GM18520 (cell line): ENCODE data around the gene ZBTB22.

ENCODE experiments used
- ATAC-seq: cut with Tn5 transposase; IDR thresholded peaks from one replicate; pipeline ENCODE4 v1.9.1; 2021; ENCODE audit not compliant: unreplicated experiment

Gene ZBTB22

DNA sequence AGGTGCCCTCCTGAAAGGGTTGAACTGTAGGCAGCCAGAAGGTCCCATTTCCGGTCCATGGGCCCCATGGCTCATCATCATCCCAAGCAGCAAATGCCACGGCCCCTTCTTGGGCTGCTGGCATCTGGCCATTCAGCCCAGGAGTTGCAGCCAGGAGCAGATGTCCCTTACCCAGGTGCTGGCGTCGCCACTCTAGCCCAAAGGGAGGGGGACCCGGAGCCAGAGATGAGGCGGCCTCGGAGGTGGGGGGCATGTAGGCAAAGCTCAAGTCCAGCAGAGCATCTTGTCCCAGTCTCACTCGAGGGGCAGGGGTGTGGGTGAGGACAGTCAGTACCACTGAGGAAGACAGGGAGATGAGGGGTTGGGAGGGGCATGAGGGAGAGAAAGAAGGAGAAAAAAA, 12.5 kb downstream of the ZBTB22 start:
- no peak for ATAC-seq

- ATAC-seq, result no peak
Measured at GRCh38 chr6:33304216-33304615, 13.3 kb downstream of the ZBTB22 start.

DNA sequence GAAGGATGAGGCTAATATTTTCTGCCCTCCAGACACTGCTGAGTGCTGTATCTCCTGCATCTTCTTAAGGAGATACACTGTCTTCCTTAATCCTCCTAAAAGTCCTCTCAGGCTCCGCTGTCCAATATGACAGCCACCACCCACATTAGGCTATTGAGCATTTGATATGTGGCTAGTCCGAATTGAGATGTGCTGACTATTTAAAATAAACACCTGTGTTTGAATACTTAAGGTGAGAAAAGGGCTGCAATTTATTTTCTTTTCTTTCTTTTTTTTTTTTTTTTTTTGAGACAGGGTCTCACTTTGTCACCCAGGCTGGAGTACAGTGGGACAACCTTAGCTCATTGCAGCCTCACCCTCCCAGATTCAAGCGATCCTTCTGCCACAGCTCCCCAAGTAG, 15.7 kb downstream of the ZBTB22 start:
- no peak for ATAC-seq

DNA sequence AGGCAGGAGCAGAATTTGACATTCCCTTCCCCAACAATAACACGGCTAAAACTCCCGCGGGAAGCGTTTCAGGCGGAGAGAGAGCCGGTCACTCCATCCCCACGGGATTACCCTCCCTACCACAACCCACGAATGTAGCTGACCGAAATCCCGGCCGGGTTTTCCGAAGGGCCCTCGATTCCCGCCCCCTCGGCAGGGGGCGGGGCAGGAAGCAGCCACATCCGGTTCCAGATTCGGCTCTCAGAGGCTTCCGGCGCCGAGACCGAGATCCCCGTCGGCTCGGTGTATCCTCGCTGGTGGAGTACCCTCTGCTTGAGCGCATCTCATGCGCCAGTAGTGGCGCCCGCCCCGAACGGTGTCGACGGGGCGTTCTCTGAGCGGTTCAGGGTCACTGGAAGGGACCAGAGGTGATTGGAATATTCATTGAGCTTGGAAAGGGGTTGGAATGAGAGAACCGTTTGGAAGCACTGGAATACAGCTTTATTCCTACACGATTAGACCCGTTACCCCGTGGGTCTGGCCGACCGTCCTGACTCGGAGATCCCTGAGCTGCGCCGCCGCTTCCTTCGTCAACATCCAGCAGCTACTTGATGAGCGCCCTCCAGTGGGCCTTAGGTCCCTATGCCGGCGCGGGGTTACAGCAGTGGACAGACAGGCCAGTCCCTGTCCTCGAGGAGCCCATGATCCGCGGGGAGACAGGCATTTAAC, 18.2 kb downstream of the ZBTB22 start:
- ATAC-seq, result peak; percentile 59

DNA sequence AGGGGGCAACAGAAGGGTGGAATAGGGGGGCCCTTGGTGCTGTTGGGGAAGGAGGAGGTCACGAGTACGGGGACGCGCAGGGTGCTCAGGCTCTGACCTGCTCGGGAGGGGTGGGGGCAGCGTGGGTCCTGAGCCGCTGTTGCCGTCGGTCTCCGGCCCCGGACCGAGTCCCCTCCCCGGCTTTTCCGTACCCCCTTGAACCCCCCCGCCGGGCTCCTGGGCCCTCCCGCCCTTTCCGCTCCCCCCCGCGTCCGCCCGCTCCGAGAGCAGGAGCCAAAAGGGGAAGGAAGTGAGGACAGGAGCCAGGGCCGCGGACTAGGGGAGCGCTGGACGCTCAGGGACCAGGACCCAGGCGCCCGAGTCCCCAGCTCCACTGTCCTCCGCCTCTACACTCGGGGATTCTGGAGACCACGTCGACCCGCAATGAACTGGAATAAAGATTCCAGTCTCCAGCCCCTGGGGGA, 18.7 kb downstream of the ZBTB22 start, which contains the start of gene RGL2:
TSS of gene RGL2 (minus strand) at position 170 of the 464 bp plus-strand sequence. CDS start 332 bp downstream, outside the sequence.
- peak; percentile 14 for ATAC-seq

DNA sequence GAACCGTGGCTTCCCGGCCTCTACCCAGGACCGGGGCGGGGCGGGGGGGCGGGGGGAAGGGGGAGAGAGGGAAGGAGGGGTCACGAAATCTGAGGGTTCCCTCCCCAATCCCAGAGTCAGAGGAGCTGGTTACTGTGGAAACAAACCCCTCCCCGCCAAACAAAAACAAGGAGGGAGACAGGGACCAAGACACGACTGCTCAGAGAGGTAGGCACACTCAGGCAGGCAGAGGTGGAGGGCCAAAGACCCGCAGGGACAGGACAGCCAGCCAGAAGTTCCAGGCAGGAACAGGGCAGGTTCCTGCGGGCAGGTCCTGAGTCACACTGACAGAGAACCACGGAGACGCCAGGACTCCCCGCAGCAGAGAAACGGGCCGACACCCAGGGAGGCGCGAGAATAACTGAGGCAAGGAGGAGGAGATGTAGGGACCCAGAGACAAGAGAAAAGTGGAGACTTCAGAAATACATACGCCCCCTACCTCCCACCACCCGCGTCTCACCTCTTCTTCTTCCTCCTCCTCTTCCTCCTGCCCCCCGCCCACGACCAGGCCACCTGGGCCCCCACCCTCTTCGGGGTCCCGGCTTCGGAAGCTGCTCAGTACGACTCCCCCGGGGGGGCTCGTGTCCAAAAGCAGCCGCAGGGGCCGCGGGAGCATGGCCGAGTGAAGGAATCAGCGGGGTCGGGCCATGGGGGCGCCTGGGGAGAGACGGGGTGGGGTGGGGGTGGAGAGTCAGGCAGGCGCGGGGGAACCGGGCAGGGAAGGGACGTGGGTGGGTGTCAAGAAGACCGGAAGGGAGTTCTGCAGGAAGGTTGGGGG, 19.4 kb downstream of the ZBTB22 start:
- ATAC-seq, result no peak

- ATAC-seq, result no peak
Measured at GRCh38 chr6:33297406-33297955, 20.1 kb downstream of the ZBTB22 start.

DNA sequence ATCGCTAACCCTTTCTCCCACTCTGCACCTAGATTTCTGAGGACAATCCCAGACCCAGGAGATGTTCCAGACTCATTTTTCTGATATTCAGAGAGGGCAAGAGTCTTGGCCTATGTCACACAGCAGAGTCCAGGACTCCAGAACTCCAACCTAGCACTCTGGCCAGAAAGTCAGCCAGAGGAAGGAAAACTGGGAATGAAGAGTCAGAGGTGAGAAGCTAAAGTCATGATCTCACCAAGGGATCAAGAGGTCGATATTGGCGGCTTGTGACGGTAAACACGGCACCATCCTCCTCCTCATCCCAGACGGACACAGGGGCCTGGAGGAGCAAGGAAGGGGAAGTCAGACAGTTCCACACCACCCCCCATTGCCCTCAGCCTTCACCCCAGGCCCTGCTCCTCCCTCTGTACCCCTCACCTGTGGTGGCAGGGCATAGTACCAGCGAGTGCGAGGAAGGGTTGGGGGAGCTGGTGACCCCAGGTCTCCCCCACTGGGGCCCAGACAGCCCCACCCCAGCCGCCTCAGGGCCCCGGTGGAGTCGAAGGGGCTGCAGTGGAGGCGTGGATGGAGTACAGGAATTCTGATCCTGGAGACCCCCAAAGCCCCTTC, 20.6 kb downstream of the ZBTB22 start:
- no peak for ATAC-seq

- ATAC-seq, result no peak
Measured at GRCh38 chr6:33295621-33296369, 21.7 kb downstream of the ZBTB22 start.

DNA sequence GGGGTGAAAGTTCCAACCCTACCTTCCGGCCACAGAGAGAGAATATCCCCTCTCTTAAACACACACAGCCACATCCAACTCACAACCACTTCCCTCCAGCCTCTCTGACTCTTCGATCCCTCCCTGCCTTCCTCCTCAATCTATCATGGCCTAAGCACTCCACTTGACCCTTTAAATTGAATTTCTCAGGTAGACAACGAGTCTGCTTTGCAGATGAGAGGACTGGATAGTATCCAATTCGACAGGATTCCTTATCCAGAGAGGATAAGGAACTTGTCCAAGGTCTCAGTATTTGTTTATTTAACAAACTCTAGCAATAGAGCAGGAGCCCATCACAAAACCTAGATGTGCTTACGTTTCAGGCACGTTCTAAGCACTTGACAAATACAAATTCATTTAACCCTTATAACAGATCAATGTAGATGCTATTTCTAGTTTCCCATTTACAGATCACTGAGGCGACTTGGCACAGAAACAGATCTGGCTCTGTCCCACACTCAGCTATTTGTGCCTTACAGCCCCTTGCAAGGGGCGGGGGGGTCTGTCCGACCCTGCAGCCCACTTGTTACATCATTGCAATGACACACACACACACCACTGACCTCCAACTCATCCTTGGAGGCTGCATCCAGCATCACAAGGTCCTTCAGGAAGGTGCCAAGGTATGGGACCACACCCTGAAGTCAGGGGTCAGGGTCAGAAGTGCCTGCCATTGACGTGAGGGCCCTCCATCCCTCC, 23.3 kb downstream of the ZBTB22 start:
- ATAC-seq, result no peak

GRCh38 chr6:33292996-33293682, 24.4 kb downstream of the ZBTB22 start:
- no peak for ATAC-seq

DNA sequence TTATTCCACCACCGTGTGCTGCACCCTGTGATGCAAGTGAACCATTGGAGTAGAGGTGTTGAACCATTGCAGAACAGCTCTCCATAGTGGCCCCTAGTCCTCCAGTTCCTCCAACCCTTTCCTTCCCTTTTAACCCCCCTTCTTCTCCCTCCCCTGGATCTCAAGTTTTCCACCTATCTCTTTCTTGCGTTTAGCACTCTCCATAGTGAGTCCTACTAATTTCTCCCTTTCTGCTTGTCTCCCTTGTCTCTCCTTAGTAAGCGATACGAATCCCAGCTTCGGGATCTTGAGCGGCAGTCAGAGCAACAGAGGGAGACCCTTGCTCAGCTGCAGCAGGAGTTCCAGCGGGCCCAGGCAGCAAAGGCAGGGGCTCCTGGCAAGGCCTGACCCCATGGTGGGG, 27.1 kb downstream of the ZBTB22 start:
- no peak for ATAC-seq

- ATAC-seq, result no peak
Measured at GRCh38 chr6:33289784-33290315, 27.7 kb downstream of the ZBTB22 start.

- peak; percentile 84 for ATAC-seq
Measured at GRCh38 chr6:33288921-33289783, 28.4 kb downstream of the ZBTB22 start, which contains the start of the genes PFDN6 and WDR46. PFDN6 (plus strand) TSS chr6:33289601; CDS start chr6:33289857, 256 bp downstream. WDR46 (minus strand) TSS chr6:33289239; CDS start chr6:33289170, 69 bp downstream.

DNA sequence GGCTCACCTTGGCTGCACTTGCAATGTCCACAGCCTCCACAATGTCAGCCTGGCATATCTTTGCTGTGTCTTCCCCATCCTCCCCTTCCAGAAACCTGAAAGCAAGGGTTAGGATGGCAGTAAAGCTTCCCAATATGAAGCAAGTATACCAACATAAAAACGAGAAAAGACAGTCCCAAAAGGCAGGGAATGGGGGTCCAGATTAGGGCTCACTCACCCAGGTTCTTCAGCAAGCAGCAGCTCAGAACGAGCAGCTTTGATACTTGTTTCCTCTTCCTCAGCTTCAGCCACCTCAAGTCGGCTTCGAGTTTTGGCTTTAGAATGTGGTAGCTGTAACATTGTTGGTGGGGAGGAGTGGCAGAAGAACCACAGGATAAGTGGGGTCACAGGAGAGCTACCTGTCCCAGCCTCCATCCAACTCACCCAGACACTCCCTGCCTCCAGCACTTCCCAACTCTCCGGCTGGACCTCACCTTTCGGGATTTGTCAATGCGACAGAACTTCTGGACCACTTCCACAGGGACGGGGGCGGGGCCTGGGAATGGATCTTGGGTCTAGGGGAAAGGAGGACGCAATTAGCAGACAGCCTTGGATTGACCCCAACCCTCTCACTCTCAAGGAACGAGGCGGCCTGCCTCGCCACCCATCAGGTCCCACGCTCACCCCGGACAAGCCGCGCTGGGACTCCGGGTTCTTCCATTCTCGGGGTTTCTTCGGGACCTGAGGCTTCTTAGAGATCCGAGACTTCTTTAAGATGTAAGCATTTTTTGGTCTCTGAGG, 29.2 kb downstream of the ZBTB22 start:
- ATAC-seq, result no peak

- no peak for ATAC-seq
Measured at GRCh38 chr6:33286946-33287914, 30.3 kb downstream of the ZBTB22 start.
